ENCODE results near the gene CACNG1.

Gene CACNG1

DNA sequence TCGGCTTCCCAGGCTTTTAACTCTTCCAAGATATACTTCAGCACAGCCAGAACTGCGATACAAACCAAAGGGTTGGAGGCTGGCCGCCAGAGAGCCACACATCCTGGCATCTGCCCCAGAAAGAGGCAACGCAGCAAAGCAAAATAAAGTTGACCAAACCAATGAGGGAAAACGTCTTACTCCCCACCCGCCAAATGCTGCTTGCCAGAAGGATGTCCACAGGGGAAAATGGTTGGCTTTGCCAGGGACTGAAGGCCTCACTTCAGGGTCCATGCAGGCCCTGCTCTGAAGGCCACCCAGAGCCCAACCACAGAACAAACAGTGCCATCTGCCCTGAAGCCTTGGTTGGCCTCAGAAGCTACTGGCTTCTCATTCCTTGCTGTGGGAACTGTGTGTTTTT lies 15.0 kb downstream of the CACNG1 start:
- H3K4me3 ChIP-seq = no peak overlapping the region
- TF ChIP-seq CTCF (IDR thresholded peaks at IDR 0.05) = no peak
- DNase-seq (ENCODE audit: low spot score) = no peak
- no peak overlapping the region for H3K27ac ChIP-seq

- no peak for TF ChIP-seq CTCF (IDR thresholded peaks at IDR 0.05)
- no peak overlapping the region for H3K4me3 ChIP-seq
- DNase-seq (ENCODE audit: low spot score) = no peak
- no peak overlapping the region for H3K27ac ChIP-seq
These were observed 18.8 kb downstream of the CACNG1 start for GRCh38 chr17:67063141-67063540.

GRCh38 chr17:67066717-67067116 lies 22.4 kb downstream of the CACNG1 start:
- no peak overlapping the region for H3K4me3 ChIP-seq
- no peak for DNase-seq (ENCODE audit: low spot score)
- H3K27ac ChIP-seq = no peak overlapping the region
- no peak for TF ChIP-seq CTCF (IDR thresholded peaks at IDR 0.05)

DNA sequence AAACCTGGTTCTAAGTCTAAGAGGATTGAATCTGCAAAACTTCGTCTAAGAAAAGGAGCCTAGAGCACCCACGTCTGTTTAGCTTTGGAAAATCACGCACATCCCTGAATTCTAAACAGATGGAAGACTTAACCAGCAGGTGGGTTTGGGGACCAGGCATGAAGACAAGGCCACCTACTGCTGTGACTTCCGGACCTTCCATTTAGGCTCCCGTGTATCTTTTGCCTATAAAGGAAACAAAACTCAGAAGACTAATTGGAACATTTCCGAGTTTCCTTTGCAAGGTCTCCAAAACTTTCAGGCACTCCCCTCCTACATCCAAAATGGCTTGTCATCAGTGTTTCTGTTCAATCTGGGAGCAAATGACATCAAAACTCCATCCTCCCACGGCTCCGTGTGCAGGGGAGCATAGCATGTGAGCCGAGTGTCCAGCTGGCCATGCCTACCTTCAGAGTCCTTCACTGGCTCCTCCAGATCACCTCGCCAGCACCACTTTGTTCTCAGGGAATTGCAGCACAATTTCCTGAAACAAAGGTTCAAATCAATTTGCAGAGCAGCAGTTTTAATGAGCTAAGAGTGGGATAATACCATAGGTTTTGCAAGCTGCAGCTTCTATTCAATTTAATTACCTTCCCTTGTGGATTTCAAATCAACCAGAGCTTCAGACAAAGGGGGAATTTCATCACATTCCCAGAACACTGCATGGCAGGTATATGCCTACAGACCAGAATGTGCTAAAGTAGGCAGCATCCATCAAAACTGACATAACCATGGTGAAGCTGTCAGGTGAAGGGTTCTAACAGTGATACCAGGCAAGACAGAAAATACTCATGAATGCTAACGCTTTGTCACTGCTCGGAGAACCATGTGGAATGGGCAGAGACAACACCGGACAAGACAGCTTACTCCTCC lies 23.5 kb downstream of the CACNG1 start:
- Histone ChIP-seq H3K4me3 (no peak overlapping the region), H3K27ac (no peak overlapping the region)
- no peak for TF ChIP-seq CTCF (IDR thresholded peaks at IDR 0.05)
- no peak for DNase-seq (ENCODE audit: low spot score)

DNA sequence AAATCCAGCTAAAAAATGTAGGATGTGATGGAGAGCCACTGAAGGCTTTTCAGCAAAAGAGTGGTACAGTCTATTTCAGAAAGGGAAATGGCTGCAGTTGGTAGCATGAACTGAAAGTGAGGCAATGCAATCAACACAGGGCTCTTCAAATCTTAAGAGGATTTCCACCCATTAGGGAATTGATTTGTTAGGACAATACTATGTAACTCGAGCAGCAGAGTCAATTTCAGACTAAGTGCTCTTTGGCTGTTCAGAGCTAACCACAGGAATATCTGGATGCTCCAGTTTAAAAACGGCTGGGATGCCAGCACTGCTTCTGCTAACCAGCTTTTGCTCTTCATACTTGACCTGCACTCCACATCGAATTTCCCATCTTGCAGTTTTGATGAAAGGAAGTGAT lies 24.6 kb downstream of the CACNG1 start:
- no peak for DNase-seq (ENCODE audit: low spot score)
- Histone ChIP-seq H3K27ac (no peak overlapping the region), H3K4me3 (no peak overlapping the region)
- TF ChIP-seq CTCF (IDR thresholded peaks at IDR 0.05) = no peak

DNA sequence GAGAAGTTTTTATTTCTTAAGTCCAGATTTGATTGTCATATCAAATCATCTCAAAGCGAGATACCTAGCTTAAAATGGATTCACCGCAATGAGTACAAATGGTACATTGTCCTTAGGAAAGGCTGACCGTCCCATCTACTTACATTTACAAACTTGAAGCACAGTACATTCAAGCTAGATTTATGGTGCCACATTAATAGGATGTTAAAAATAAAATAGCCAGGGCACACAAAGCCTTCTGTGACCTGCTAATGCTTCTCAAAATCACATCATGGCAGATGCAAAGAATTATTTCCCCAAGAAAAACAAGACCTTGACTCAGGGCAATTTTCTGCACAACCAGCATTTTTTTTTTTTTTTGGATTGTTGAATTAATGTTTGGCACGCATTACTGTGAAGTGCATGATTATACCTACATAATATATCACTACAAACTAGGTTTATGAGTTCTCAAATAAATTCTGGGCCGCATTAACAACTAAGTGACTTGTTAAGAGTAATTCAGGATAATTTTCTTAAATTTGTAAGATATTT lies 25.3 kb downstream of the CACNG1 start:
- Histone ChIP-seq H3K4me3 (no peak overlapping the region), H3K27ac (no peak overlapping the region)
- TF ChIP-seq CTCF (IDR thresholded peaks at IDR 0.05) = no peak
- DNase-seq (ENCODE audit: low spot score) = no peak

DNA sequence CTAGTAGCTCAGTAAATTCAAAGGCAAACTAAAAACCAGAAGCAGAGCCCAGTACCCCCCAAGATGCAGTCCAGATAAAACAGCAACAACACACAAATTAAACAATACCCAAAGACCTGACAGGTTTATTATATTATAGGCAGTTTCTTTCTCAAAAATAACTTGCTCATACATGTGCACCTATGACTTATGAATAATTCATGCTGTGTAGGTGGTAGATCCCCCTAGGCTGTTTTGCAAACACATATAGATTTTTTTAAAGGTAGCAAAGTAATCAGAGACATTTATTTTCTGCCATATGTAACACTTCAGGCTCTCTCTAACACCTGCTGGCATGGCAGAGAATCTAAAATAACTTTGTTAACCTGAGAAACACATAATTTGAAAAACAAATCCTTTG lies 27.2 kb downstream of the CACNG1 start:
- TF ChIP-seq CTCF (IDR thresholded peaks at IDR 0.05) = no peak
- no peak for DNase-seq (ENCODE audit: low spot score)
- Histone ChIP-seq H3K27ac (no peak overlapping the region), H3K4me3 (no peak overlapping the region)

All from coronary artery (tissue), 2 donors.